ENCODE data around the gene ALDH1A3.

DNA sequence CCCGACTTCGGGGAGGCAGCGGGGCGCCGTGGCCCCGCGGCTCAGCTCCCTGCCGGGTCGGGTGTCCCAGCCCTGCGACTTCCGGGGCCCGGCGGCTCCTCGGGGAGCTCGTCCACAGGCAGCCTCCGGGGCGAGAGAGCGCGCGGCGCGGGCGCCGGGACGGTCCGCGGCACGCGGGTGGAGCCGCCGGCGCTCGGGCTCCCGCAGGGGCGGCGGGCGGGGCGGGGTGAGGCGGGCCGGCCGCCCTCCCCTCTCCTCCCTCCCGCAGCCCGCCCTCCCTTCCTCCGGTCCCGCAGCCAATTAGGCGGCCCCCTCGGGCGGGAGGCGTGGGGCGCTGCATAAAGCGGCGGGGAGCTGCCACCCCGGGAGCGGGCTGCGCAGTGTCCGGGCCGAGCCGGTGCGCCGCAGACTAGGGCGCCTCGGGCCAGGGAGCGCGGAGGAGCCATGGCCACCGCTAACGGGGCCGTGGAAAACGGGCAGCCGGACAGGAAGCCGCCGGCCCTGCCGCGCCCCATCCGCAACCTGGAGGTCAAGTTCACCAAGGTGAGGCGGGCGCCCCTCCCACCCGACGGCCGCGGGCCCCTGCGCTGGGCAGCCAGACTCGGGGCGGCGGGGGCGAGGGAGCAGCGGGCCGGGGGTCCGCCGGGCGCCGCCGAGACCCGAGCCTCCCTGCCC lies at the start of gene ALDH1A3:
- TF ChIP-seq POLR2AphosphoS5 (IDR thresholded peaks at IDR 0.05; ENCODE audit: low read depth) (no peak), GABPA (IDR thresholded peaks at IDR 0.05; ENCODE audit: low read depth) (no peak), REST (IDR thresholded peaks at IDR 0.05; ENCODE audit: insufficient replicate concordance, low read depth) (no peak)
- TF ChIP-seq, protein P1, sequence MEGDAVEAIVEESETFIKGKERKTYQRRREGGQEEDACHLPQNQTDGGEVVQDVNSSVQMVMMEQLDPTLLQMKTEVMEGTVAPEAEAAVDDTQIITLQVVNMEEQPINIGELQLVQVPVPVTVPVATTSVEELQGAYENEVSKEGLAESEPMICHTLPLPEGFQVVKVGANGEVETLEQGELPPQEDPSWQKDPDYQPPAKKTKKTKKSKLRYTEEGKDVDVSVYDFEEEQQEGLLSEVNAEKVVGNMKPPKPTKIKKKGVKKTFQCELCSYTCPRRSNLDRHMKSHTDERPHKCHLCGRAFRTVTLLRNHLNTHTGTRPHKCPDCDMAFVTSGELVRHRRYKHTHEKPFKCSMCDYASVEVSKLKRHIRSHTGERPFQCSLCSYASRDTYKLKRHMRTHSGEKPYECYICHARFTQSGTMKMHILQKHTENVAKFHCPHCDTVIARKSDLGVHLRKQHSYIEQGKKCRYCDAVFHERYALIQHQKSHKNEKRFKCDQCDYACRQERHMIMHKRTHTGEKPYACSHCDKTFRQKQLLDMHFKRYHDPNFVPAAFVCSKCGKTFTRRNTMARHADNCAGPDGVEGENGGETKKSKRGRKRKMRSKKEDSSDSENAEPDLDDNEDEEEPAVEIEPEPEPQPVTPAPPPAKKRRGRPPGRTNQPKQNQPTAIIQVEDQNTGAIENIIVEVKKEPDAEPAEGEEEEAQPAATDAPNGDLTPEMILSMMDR (IDR thresholded peaks at IDR 0.05; ENCODE audit: insufficient read depth, low read length), result no peak

Measured in HL-60 (cell line).